Embryonic facial prominence (tissue), 1 donor: ENCODE results near the gene IL17A.

Experiments used
- DNase-seq: peaks from one replicate; pipeline ENCODE4 v3.0.0-alpha.2; 2016; ENCODE audit errors: extremely low spot score

Gene IL17A

DNA sequence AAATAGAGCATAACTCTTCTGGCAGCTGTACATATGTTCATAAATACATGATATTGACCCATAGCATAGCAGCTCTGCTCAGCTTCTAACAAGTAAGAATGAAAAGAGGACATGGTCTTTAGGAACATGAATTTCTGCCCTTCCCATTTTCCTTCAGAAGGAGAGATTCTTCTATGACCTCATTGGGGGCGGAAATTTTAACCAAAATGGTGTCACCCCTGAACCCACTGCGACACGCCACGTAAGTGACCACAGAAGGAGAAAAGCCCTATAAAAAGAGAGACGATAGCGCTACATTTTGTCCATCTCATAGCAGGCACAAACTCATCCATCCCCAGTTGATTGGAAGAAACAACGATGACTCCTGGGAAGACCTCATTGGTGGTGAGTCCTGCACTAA is at the start of gene IL17A:
TSS of gene IL17A (plus strand) at position 301 of the 400 bp plus-strand sequence. CDS start at position 358, 57 bp downstream.
- no peak for DNase-seq

DNA sequence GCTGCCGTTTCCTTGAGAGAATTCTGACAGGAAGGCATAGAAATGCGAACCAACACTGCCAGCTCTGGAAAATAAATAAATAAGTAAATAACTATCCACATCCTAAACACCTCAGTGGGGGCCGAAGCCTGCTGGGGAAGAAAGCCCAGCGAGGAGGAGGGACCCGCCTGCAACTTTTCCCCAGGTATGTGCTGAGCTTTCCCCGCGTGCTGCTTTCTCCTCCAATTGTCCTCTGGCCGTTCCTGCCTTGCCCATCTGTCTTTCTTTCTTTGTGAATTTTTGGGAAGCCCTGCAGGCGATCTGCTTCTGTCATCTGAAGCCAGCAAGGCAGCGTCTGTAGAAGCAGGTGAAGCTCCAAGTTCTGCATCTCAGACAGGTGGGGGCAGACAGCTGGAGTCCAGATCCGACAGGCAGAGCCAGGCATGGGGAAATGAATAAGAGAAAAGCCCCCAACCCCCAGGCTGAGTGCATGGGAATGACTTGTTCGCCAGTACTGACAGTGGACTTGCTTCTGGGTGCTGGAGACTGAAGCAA is 49.2 kb upstream of the IL17A start:
- DNase-seq: no peak

DNA sequence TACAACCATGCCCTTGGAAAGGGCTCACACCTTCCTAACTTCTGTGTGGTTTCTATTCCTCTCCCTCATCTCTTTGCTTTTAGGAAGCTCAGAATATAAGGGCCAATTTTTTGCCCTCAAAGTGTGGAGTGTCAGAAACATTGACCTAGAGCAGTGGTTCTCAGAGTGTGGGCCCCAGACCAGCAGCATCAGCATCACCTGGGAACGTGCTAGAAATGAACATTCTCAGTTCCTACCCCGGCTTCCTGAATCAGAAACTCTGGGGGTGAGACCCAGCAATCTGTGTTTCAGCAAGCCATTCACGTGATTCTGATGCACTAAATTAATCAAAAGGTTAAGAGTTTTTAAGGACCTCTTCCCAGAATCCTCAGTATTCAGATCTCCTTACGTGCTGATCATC is 47.9 kb upstream of the IL17A start:
- no peak for DNase-seq

DNA sequence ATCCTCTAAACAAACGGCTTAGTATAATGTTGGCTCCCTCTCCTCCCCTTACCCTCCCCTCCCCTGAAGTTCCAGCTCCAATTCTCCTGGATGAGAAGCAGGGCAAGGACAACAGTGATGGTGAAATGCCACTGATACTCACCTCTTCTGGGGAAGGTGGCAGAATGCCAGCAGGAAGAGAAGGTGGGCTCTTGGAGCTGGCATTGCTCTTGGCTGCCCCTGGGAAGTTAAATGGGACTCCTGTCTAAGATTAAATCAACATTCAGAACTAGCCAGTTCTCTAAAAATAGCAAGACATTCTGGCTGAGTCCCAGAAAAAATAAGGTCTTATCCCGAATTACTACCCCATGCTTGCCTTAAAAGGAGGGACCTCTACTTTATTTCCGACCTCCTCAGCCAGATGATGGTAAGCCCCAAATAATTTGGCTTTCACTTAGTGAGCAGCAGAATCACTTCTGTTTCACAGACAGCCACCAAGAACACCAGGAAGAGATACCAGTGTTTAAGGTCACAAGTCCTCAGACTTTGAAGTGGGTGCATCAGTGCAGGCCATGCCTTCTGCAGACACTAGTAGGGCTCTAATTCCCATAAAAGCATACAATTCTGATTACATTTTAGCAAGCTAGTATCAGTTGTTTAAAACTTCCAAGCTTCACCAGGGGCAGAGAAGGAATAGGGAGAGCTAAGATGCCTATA is 46.0 kb upstream of the IL17A start:
- no peak for DNase-seq

DNA sequence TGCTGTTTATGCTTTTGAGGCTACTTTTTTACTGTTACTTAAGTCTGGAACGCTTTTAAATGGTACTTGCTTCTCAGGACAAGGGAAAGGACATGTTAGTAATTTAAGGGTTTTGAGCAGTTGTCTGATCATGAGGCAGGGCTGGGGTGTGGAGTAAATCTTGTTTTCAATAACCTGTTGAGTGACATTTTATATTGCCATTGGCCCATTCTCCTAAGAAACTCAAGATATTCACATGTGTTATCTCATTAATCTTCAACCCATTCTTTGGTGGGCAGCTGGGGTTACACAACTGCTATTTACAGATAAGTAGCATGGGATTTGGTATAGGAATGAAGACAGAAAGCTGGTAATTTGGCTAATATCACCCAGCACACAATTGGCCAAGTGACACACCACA is 44.6 kb upstream of the IL17A start:
- DNase-seq: no peak

DNA sequence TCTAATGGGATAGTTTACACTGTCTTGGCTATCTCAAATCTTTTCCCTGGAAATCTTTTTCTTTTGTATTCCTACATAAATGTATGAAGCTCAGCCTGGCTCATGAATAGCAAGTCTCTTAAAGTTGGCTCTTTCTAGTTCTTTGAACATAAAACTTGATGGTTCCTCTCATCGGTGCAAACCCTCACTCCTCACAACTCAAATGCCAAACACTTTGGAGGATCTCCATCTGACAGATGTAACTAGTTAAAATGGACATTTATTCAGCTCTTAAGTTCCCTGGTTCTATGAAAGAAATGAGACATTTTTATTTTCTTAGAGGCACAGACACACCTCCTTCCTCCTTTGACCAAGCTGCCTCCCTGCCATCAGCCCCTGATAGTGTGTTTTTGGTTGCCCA is 43.6 kb upstream of the IL17A start:
- no peak for DNase-seq

DNA sequence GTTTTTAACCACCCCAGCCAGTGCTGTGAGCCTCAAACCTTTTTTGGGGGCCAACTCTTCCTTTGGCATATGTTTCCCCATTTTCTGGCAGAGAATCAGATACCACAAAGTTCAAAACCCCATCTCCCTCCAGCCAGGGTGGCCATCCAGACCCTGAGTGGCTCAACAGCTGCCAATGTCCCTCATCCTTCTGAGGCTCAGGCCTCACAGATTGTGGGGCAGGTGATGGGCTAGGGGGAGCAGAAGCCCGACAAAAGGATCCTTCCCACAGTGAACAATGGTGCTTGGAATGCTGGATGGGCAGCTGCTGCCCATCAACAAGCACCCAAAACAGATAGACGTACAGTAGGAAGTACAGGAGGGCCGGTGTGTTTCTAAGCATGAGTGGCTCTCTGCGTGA is 42.6 kb upstream of the IL17A start:
- DNase-seq: no peak

DNA sequence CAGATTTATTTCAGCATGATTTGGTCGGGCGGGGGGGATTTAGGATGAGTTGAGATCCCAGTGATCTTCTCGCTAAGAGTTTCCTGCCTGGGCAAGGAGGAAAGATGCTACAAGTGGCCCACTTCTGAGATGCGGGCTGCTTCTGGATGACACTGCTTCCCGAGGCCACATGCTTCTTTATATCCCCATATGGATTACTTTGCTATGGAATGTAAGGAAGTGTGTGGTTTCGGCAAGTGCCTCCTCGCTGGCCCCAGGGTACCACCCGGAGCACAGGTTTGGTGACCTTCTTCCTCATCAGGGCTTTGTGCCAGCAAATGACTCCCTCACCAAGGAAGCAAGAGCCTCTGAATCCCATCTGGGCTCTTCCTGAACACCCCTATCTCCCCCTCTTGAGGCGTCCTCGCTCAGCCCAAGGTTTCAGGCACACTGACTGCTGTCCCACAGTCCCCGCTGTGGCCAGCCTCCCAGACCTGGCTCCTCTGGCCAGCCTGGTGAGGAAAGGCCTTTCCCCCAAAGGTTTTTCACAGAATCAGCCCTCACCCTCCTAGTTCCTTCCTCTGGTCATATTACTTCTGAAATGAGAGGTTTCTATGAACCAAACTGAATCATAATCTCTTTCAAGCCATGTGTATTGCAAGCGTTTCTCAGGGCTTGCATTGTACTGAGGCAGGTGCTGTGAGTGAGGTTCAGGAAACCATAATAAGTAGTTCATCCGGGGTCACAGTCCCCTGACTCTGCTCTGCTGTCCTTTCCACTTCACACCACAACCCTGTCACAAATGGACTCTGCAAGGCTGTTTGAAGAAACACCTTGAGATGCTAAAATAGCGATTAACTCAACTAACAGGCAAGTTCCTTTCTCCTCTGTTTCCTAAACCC is 41.7 kb upstream of the IL17A start:
- DNase-seq: no peak

DNA sequence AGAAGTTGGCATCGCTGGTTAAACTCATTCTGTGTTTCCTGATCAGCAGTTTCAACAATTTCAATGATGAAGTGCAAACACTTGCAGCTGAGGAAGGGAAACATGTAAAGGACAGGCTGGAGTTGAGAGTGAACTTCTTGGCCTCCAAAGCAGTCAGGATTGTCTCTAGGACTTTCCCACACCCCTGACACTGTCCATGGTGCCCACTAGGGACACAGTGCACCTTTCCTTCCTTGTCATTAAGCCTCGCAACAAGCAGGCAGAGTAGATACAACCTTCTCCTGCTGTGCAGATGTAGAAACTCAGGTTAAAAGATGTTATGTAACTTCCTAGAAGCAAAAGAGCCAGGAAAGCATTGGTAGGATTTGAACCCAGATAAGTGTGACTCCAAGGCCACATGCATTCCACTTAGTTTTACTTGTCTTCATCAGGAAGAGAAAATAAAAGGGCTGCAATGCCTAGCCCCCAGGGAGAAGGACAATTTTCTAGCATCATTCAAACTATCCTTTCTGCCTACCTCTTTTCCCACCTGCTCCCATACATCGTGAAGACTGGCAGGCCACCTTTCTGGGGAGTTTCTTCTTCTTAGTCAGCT is 39.2 kb upstream of the IL17A start:
- DNase-seq: no peak

DNA sequence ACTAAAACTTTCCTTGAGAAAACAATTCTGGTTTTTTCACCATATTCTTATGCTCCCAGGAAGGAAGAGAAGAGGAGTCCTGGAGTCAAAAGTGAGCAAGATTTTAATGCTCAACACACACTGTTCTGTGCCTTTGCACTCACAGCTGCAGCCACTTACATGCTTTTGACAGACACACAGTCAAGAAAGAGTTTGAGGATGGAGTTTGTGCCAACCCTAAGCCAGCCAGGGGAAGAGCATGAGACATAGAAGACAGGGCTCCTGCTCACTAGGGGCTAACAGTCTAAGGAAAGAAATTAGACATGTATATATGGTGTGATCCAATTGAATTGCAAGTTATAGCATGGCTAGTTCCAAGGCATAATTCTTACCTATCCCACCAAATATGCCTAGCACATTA is 37.1 kb upstream of the IL17A start:
- no peak for DNase-seq

DNA sequence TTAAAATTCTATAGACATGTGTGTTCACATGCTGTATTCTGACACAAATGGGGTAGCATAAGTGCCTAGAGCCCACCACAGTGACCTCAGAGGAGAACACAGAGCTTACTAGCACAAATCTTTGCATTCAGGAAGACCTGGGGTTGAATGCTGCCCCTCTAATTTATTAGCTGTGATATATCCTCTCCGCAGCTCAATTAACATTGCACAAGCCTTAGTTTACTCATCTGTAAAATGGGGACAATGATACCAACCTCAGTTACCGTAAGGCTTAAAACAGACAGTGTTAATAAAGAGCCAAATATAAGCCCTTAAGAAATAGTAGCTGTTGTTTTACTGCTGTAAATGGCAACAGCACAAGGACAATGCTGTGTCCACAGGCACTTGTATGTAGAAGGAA is 36.2 kb upstream of the IL17A start:
- DNase-seq: no peak

DNA sequence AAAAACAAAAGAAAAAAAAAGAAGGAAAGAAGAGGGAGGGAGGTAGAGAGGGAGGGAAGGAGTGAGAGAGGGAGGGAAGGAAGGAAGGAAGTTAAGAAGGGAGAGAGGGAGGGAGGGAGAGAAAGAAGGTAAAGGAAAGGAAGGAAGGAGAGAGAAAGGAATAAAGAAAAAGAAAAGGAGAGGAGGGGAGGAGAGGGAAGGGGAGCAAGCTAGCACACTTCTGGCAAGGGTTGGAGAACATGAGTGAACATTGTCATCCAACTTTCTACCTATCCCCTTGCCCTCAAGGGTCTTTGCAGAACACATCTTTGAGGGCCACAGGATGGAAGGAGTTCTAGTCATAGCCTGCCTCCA is 34.1 kb upstream of the IL17A start:
- DNase-seq: no peak

DNA sequence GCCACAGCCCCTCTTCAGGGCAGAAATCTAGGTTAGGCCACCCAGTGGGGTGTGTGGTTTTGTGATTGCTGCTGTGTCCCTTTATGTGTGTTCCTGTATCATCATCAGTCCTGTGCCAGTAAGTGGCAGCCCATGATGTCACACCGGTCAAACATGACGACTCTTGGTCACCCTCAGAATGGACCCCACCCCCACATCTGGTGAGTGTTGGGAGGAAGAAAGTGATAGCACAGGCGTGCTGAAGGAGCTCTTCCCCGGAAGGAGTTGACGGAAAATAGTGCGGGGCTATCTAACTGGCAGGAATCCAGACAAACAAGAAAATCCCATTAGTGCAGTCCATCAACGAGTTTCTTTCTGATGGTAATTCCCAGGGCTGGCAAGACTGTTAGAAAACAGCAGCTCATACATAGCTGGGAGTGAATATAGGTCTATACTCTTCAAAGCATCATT is 33.4 kb upstream of the IL17A start:
- DNase-seq: no peak

DNA sequence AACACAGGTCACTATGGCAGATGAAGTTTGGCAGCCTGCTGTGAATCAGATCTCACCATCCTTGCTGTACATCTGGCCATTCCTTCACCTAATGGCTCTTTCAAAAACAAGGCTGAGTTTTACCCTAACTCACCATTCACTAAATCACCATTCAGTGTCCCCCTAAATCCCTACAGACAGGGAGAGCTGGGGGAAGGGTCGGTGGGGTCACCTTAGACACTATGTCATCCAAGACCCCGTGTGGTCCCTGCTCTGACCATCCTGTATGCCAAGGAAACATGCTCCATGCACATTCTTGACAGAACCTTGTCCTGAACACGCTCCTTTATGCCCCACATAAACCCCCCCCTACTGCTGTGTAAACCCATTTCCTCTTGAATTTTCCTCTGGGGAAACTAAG is 31.8 kb upstream of the IL17A start:
- DNase-seq: no peak

DNA sequence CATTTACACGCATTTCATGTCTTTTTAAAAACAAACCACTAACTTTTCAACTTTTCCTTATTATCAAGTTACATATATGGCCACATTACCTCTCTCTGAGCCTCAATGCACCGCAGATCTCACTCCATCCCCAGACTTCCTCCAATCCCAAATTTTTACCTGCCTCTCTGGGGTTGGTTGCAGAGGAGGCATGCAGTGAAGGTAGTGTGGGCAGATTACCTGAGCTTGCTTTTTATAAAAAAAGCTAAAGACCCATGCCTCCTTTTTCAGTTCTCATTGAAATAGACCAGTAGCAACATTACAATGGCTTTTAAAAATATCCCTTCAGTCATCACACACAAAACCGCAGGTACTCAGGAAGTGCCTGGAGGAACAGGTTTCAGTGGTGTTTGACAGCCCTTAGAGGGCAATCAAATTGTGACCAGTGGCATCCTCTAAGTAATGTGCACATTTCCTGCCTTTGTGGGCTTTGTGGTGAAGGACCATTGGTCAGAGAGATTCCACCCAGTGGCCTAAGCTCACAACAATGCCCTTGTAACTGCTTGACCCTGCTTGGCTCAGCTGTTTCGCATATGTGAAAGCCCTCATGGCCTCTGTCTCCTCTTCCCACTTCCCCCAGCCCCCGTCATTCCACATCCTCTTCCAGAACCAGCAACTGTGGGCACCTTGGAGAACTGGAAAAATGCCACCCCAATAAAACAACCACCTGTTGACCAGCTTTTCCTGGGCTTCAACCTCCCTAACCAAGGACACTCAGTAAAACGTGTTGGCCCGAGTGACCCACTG is 30.2 kb upstream of the IL17A start:
- no peak for DNase-seq

DNA sequence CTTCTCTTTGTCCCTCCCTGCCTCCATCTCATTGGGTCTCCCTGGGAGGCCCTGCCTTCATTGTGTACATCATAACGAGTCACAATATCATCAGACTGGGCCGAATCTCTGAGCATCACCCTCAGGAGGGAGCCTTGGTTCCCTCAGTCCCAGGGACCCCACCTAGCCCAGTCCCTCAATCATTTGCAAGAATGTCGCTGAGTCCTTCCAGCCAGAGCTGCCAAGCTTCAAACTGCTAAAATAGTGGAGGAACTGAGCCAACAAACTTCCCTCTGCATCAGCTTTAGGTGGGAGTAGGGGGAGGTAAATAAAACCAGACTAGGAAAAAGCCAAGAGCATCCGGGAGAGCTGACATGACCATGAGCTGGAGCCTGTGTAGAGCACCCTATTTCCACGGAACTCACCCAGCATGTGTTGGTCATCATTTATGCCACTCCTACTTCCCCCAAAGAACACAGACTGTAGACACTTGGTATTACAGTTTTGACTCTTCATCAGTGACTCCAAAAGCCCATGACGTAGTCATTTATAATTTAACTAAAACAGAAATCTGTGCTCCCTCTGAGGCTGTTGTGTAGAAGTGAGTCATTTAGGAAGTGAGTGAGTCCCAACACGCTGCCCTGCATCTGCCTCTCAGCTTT is 28.8 kb upstream of the IL17A start:
- DNase-seq: no peak

DNA sequence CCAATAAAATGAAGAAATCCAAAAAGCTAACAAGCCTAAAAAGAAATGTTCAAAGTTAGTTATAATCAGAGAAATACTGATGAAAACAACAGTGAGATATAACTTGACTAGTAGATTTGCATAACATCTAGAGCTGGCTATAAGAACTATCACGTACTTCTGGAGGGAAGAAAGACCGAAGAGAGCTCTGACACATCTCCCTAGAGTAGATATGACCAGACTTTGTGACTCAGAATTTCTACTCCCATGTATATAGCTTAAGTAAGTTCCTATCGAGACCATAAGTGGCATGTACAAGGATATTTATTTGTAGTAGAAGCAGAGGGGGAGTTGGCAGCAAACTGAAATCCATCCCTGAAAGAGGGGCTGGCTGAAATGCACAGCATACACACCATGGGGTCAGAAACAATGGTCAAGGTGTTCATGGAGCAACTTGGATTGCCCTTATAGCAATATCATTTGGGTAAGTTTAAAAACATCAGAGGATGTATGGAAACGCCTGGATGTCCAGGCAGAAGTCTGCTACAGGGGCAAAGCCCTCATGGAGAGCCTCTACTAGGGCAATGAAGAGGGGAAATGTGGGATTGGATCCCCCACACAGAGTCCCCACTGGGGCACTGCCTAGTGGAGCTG is 25.6 kb upstream of the IL17A start:
- no peak for DNase-seq

DNA sequence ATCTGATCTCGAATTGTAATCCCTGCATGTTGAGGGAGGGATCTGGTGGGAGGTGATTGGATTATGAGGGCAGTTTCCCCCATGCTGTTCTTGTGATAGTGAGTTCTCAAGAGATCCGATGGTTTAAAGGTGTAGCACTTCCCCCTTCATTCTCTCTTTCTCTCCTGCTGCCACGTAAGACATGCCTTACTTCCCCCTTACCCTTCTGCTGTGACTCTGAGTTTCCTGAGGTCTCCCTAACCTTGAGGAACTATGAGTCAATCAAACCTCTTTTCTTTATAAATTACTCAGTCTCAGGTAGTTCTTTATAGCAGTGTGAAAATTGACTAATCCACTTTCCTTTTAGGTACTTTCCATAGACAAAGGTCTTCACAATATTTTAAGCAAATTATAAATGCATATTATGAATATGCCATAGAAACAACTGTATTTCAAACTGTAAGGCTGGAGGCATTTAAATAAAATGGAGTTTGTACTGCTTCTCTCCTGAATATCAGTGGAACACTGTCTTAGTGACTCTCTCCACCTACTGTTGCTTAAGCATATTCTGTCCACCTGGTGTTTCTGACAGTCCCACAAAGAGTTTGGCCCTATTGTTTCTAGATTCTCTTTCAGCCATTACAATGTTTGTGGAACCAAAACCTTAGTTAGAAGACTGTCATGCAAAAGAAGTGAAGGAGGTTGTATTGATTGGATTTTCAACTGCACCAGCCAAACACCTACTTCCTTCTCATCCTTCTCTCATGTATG is 24.3 kb upstream of the IL17A start:
- DNase-seq: no peak

DNA sequence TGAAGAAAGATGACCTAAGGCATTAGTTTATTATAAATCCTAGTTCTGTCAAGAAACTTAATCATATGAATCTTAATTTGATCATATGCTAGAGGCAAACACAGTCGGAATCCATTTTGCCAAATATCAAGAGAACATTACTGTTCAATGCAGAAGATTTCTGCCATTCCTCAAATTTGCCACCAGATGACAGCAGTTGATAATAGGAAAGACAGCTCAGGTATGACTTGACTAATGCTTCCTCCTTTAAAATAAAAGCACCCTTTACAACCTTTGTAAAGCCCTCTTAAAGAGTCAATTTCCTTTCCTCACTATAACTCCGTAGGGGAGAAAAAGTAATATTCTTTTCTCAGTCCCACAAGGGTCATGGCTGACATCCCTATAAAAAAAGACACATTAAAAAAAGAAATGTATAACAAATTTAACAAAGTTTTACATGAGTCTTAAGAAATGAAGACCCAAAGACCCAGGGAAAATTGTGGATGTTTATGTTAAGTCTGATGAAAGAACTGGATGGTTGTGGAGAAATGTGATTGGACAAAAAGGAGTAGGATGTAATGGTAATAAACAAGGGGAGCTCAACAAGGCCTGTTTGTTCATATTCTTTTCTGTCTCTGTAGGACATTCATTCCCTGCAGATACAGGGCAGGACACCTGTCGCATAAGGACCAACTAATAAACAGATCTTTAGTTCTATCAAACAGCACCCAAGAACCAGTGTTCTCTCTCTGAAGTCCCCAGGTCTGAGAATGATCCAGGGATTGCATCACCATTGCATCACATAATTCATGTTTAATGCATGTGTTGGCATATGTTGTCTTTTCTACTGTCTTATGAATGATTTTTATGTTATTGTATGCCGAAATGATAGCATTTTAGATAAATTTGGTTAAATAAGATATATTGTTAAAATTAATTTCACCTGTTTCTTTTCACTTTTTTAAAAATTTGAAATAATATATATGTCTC is 23.0 kb upstream of the IL17A start:
- no peak for DNase-seq
